ENCODE data around the gene LSMEM2. TPM values are rescaled to one million over a fixed set of nuclear protein-coding genes. Genes with fewer than 3 reads are reported as not detected.

LSMEM2 gene
- total RNA-seq, 6 donors from 2014 or later = 0.14 to 0.59 TPM; not detected in 4

GRCh38 chr3:50237133-50237651 is 41.7 kb upstream of the LSMEM2 start:
- WGBS, 2 donors = 2% methylated on average over 6 to 7 of the region's 7 CpGs
- Histone ChIP-seq H3K9me3 (no peaks in the 10 kb centered on the region), H3K27me3 (no peaks in the 10 kb centered on the region), H3K4me3 (peak overlapping the region; percentile 86 to 94 (median 90)), H3K4me1 (peaks cover 52 to 63% (median 60%) of the 10 kb centered on the region in 4 donors), H3K36me3 (peaks cover 0 to 17% (median 8%) of the 10 kb centered on the region in 4 donors), H3K27ac (peak overlapping the region; percentile 94 to 98 (median 95))
- peak in 1 of 2 donors; percentile 36 for DNase-seq
- peak in 1 of 2 donors; percentile 12 for ATAC-seq (ENCODE audit: low FRiP score in 2 of 2)
- peak in 1 of 4 donors; percentile 18 for TF ChIP-seq POLR2A (IDR thresholded peaks at IDR 0.05)
- TF ChIP-seq CTCF (IDR thresholded peaks at IDR 0.05) = no peak

- Histone ChIP-seq H3K4me3 (peak overlapping the region; percentile 86 to 94 (median 90)), H3K27me3 (no peaks in the 10 kb centered on the region), H3K27ac (peak overlapping the region; percentile 94 to 98 (median 95)), H3K9me3 (no peaks in the 10 kb centered on the region), H3K36me3 (peaks cover 0 to 17% (median 8%) of the 10 kb centered on the region in 4 donors), H3K4me1 (peaks cover 59 to 70% (median 68%) of the 10 kb centered on the region in 4 donors)
- TF ChIP-seq CTCF (IDR thresholded peaks at IDR 0.05) (no peak), EP300 (IDR thresholded peaks at IDR 0.05) (peak in 1 of 4 donors; percentile 30), POLR2AphosphoS5 (IDR thresholded peaks at IDR 0.05) (peak; percentile 93 to 94), POLR2A (IDR thresholded peaks at IDR 0.05) (peak in 3 of 4 donors; percentile 55 to 82 (median 75))
- ATAC-seq (ENCODE audit: low FRiP score in 2 of 2) (peak; percentile 70 to 76), DNase-seq (peak; percentile 95)
- WGBS, 2 donors = 0 to 1% methylated on average over 10 to 31 of the region's 31 CpGs
Measured at GRCh38 chr3:50237754-50238548, 40.9 kb upstream of the LSMEM2 start.

GRCh38 chr3:50238549-50239026 is 40.3 kb upstream of the LSMEM2 start:
- Histone ChIP-seq H3K27ac (peak overlapping the region; percentile 94 to 98 (median 95)), H3K36me3 (peaks cover 0 to 17% (median 8%) of the 10 kb centered on the region in 4 donors), H3K4me3 (peak overlapping the region; percentile 86 to 94 (median 90)), H3K27me3 (no peaks in the 10 kb centered on the region), H3K9me3 (no peaks in the 10 kb centered on the region), H3K4me1 (peaks cover 66 to 77% (median 74%) of the 10 kb centered on the region in 4 donors)
- peak; percentile 46 to 73 for TF ChIP-seq POLR2AphosphoS5 (IDR thresholded peaks at IDR 0.05)
- no peak for TF ChIP-seq CTCF (IDR thresholded peaks at IDR 0.05)
- ATAC-seq (ENCODE audit: low FRiP score in 2 of 2) = peak in 1 of 2 donors; percentile 11
- DNase-seq = peak; percentile 93 to 94
- WGBS, 2 donors = 14% methylated on average over 7 of the region's 7 CpGs; no CpG with 5 or more reads in 1 of the 2 donors

DNA sequence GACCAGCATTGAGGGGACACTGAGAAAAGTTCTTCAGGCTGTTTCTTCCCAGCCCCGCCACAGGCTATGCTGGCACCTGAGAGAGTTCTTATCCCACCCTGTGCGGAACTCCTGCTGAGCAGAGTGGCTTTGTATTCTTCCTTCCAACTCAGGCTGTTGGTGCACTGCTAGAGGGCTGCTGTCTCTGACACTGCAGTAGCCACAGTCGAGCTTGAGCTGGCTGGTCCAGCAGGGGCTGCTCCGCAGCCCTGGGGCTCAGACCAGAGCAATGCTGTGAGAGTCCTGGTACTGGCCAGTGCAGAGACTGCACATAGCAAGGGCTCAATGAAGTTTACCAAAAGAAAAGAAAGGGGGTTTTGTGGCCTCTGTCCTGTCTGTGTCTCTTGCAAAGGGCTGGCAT is 39.2 kb upstream of the LSMEM2 start:
- no peaks in the 10 kb centered on the region for H3K9me3 ChIP-seq
- peaks cover 0 to 22% (median 9%) of the 10 kb centered on the region in 4 donors for H3K36me3 ChIP-seq
- H3K27ac ChIP-seq = peak overlapping the region; percentile 94 to 98 (median 95)
- no peak for TF ChIP-seq POLR2AphosphoS5 (IDR thresholded peaks at IDR 0.05)
- no peak for TF ChIP-seq CTCF (IDR thresholded peaks at IDR 0.05)
- no peak for TF ChIP-seq EP300 (IDR thresholded peaks at IDR 0.05)
- no peak for TF ChIP-seq POLR2A (IDR thresholded peaks at IDR 0.05)
- ATAC-seq (ENCODE audit: low FRiP score in 2 of 2) = no peak
- peak overlapping the region in 1 of 4 donors; percentile 91 for H3K4me3 ChIP-seq
- peaks cover 74 to 85% (median 79%) of the 10 kb centered on the region in 4 donors for H3K4me1 ChIP-seq
- 73 to 75% methylated on average over 3 to 4 of the region's 4 CpGs for WGBS, 2 donors
- no peaks in the 10 kb centered on the region for H3K27me3 ChIP-seq
- DNase-seq = peak in 1 of 2 donors; percentile 29
